Upper lobe of left lung (tissue), 6 donors: ENCODE data around the gene HS6ST2. TPM values are rescaled to one million over a fixed set of nuclear protein-coding genes. Genes with fewer than 3 reads are reported as not detected.

ENCODE experiments used
- ATAC-seq, 2 donors: fragments of 200-7000 bp; cut with Tn5 transposase; one replicate each; pipeline ENCODE4 v1.9.1; 2022; ENCODE audit warnings: mild to moderate bottlenecking in 2 of 2, moderate library complexity in 2 of 2; ENCODE audit not compliant: low FRiP score in 2 of 2
- DNase-seq, 2 donors: peaks; one replicate each; pipeline ENCODE4 v3.0.0-alpha.2; 2019 to 2020
- H3K27ac ChIP-seq, 4 donors: fragments of 200-600 bp; sonication (generic); one replicate each; pipeline ENCODE4 v1.5.1; 2016 to 2019
- H3K27me3 ChIP-seq, 4 donors: fragments of 200-600 bp; sonication (generic); one replicate each; pipeline ENCODE4 v1.5.1; 2017 to 2019
- H3K36me3 ChIP-seq, 4 donors: fragments of 200-600 bp; sonication (generic); one replicate each; pipeline ENCODE4 v1.5.1; 2016 to 2019
- H3K4me1 ChIP-seq, 4 donors: fragments of 200-600 bp; sonication (generic); one replicate each; pipeline ENCODE4 v1.5.1; 2018 to 2019
- H3K4me3 ChIP-seq, 4 donors: fragments of 200-600 bp; sonication (generic); one replicate each; pipeline ENCODE4 v1.5.1; 2017 to 2019; ENCODE audit warnings: mild to moderate bottlenecking in 2 of 4, moderate library complexity in 1 of 4
- H3K9me3 ChIP-seq, 4 donors: fragments of 200-600 bp; sonication (generic); one replicate each; pipeline ENCODE4 v1.5.1; 2018 to 2019
- CTCF ChIP-seq, 6 experiments: fragments of 450-650 bp in 4 of 6; fragments of 200-600 bp in 2 of 6; sonication (generic) in 2 of 6; IDR thresholded peaks; one replicate each; pipeline ENCODE4 v1.5.1; 2016 to 2019; ENCODE audit warnings: antibody characterized with exemption in 6 of 6
- EP300 ChIP-seq, 4 donors: sonication (generic); formaldehyde crosslinking; IDR thresholded peaks; one replicate each; pipeline ENCODE4 v1.5.1; 2017; ENCODE audit warnings: antibody characterized with exemption in 4 of 4, control low read depth in 2 of 4
- POLR2A ChIP-seq, 4 donors: fragments of 450-650 bp; IDR thresholded peaks; one replicate each; pipeline ENCODE4 v1.5.1; 2016 to 2017; ENCODE audit warnings: antibody characterized with exemption in 4 of 4, mild to moderate bottlenecking in 2 of 4
- POLR2AphosphoS5 ChIP-seq, 2 donors: sonication (generic); formaldehyde crosslinking; IDR thresholded peaks; one replicate each; pipeline ENCODE4 v1.5.1; 2017; ENCODE audit warnings: antibody characterized with exemption in 2 of 2
- WGBS, 2 donors: methylation state at CpG; one replicate each; pipeline ENCODE4 v1.1.5; 2017 to 2018; 5-methylcytosine and 5-hydroxymethylcytosine counted together
- total RNA-seq, 6 donors: library from RNA; depleted of rRNA in 4 of 6; stranded (reverse); fragments of >200 nt in 4 of 6; gene quantifications; one replicate each; pipeline versions ENCODE4 v1.1.0 to v1.2.1, GENCODE V29; 2016 to 2021
- donor health status: DM: no; HTN: no; CAD: no; lungs with moderate emphysema.
- donor health status: DM: no; HTN: yes; CAD: no; lungs with severe emphysema.

Gene HS6ST2
- total RNA-seq, 6 donors from 2014 or later, result 0.30 to 2.5 (median 1.2) TPM

DNA sequence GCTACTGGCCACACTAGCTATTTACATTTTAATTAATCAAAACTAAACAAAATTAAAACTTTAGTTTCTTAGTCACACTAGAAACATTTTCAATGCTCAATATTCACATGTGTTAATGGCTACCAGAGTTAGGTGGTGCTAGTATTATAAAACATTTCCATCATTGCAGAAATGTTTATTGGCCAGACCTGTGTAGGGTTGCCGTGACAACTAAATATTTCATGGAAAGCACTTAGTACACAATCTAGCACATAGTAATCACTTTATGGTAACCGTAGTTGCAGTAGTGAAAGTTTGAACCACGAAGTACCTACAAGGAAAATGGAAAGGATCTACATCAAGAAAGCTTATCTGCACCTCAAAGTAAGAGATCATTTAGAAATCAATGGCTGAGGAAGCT, 95.9 kb downstream of the HS6ST2 start:
- WGBS, 2 donors, result 64 to 75% methylated on average over 3 of the region's 3 CpGs
- no peak overlapping the region for H3K27ac ChIP-seq
- H3K4me1 ChIP-seq, result no peaks in the 10 kb centered on the region
- no peaks in the 10 kb centered on the region for H3K27me3 ChIP-seq
- no peaks in the 10 kb centered on the region for H3K36me3 ChIP-seq
- ATAC-seq, result no peak
- no peak overlapping the region for H3K4me3 ChIP-seq
- H3K9me3 ChIP-seq, result no peaks in the 10 kb centered on the region
- DNase-seq, result no peak
- TF ChIP-seq CTCF (IDR thresholded peaks at IDR 0.05), result no peak
- no peak for TF ChIP-seq POLR2A (IDR thresholded peaks at IDR 0.05)
- no peak for TF ChIP-seq EP300 (IDR thresholded peaks at IDR 0.05)

DNA sequence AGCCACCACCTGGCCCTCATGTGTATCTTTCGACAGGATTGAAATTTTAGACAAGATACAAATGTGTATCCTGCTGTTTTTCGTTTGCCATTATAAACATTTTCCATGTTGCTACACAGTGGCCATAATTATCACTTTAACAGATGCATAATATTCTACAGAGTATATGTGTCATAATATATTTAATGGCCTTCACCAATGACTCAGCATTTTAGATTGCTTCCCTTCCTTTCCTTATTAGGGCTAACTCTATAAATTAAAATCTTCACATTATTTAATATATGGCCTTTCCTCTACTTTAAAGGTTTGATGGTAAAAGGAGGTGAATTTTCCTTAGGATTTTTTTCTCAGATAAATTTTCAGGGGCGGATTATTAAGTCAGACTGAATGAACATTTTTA, 97.4 kb downstream of the HS6ST2 start:
- no peaks in the 10 kb centered on the region for H3K27me3 ChIP-seq
- DNase-seq (no peak), ATAC-seq (no peak)
- H3K27ac ChIP-seq, result no peak overlapping the region
- H3K9me3 ChIP-seq, result no peaks in the 10 kb centered on the region
- no peak overlapping the region for H3K4me3 ChIP-seq
- no peaks in the 10 kb centered on the region for H3K36me3 ChIP-seq
- no peaks in the 10 kb centered on the region for H3K4me1 ChIP-seq
- no peak for TF ChIP-seq POLR2AphosphoS5 (IDR thresholded peaks at IDR 0.05)
- no peak for TF ChIP-seq CTCF (IDR thresholded peaks at IDR 0.05)
- no peak for TF ChIP-seq POLR2A (IDR thresholded peaks at IDR 0.05)
- 65 to 82% methylated on average over 3 of the region's 3 CpGs for WGBS, 2 donors

DNA sequence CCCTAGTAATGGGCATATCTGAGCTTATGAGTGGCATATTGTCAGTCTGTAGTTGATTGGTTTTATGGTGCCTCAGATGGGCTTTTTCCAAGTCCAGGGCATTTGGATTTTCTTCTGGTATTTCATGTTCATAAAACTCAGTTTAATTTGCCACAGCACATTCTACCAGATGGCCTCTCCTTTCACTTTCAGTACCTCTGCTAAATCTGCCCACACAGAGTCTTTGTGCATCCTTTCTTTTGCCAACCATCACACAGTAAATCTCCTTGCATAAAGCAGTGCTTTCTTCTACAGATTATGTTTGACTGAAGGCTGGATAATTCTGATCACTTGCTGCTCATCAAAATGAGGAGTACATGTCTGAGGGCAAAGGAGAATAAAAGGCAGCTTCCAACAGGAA, 98.2 kb downstream of the HS6ST2 start:
- no peak for TF ChIP-seq POLR2A (IDR thresholded peaks at IDR 0.05)
- no peak for TF ChIP-seq CTCF (IDR thresholded peaks at IDR 0.05)
- TF ChIP-seq EP300 (IDR thresholded peaks at IDR 0.05), result no peak
- no peak for TF ChIP-seq POLR2AphosphoS5 (IDR thresholded peaks at IDR 0.05)
- Histone ChIP-seq H3K27me3 (no peaks in the 10 kb centered on the region), H3K27ac (no peak overlapping the region), H3K4me3 (no peak overlapping the region), H3K9me3 (no peaks in the 10 kb centered on the region), H3K36me3 (no peaks in the 10 kb centered on the region), H3K4me1 (no peaks in the 10 kb centered on the region)
- no peak for ATAC-seq
- no peak for DNase-seq

DNA sequence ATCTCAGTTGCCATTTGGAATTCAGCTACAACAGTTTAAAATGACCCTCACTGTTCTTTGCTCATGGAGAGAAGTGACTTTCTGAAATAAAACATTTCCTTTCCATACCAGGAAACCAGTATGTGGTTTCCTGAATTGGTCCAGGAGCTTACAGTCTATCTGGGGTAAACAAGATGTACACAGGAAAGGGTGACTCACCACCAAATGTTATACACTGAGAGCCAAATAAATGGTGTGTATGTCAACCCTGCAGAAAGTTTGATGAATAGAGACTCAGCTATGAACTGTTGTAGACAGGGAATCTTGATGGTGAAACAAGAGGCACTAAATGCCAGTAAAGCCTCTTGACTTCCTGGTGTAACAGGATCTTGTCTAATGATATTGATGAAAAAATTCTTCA, 100.4 kb downstream of the HS6ST2 start:
- no peaks in the 10 kb centered on the region for H3K36me3 ChIP-seq
- ATAC-seq, result no peak
- no peaks in the 10 kb centered on the region for H3K9me3 ChIP-seq
- no peaks in the 10 kb centered on the region for H3K27me3 ChIP-seq
- no peak for DNase-seq
- TF ChIP-seq EP300 (IDR thresholded peaks at IDR 0.05) (no peak), POLR2A (IDR thresholded peaks at IDR 0.05) (no peak), CTCF (IDR thresholded peaks at IDR 0.05) (no peak), POLR2AphosphoS5 (IDR thresholded peaks at IDR 0.05) (no peak)
- H3K27ac ChIP-seq, result no peak overlapping the region
- H3K4me1 ChIP-seq, result no peaks in the 10 kb centered on the region
- no peak overlapping the region for H3K4me3 ChIP-seq

DNA sequence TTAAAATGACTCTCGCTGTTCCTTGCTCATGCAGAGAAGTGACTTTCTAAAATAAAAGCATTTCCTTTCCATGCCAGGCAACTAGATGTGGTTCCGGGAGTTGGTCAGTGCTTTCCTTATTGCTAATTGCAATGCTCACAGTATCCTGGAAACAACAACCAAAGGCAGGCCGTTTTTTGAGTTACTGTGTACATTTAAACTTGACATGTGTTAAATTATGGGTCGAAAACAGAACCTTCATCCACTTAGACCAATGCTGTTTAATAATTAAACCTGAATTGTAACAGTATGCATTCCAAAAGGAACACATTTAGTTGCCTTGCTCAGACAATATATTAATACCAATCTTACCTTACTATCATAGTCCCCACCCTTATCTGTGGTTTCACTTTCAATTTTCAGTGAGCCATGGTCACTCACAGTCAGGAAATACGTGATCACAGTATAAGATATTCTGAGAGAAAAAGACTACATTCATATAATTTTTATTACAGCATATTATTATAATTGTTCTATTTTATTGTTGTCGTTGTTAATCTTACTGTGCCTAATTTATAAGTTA, 102.6 kb downstream of the HS6ST2 start:
- Histone ChIP-seq H3K27me3 (no peaks in the 10 kb centered on the region), H3K4me3 (no peak overlapping the region), H3K36me3 (no peaks in the 10 kb centered on the region), H3K9me3 (no peaks in the 10 kb centered on the region), H3K27ac (no peak overlapping the region), H3K4me1 (no peaks in the 10 kb centered on the region)
- WGBS, 2 donors, result 68 to 87% methylated on average over 6 of the region's 6 CpGs
- ATAC-seq, result no peak
- no peak for DNase-seq
- no peak for TF ChIP-seq CTCF (IDR thresholded peaks at IDR 0.05)
- no peak for TF ChIP-seq POLR2A (IDR thresholded peaks at IDR 0.05)
- no peak for TF ChIP-seq POLR2AphosphoS5 (IDR thresholded peaks at IDR 0.05)
- TF ChIP-seq EP300 (IDR thresholded peaks at IDR 0.05), result no peak
